PC-3 (cell line): ENCODE measurements around the gene ADM5. TPM values are rescaled to one million over a fixed set of nuclear protein-coding genes. Genes with fewer than 3 reads are reported as not detected.

Source experiments
- ATAC-seq: fragments of 200-7000 bp; cut with Tn5 transposase; 2 replicates; pipeline ENCODE4 v1.9.1; 2020; ENCODE audit warnings: mild to moderate bottlenecking, moderate library complexity
- Bru-seq: library from RNA; stranded (reverse); fragments of 400-500 nt; gene quantifications from one replicate; lab custom pipeline; 2021; lab: Mats Ljungman, UMichigan
- BruChase-seq, 2 experiments: library from RNA; stranded (reverse); fragments of 400-500 nt; gene quantifications; one replicate each; lab custom pipeline; 2021; lab: Mats Ljungman, UMichigan
- BruUV-seq: library from RNA; stranded (reverse); fragments of 400-500 nt; replicated peaks from 2 replicates; lab custom pipeline; 2021; lab: Mats Ljungman, UMichigan
- CTCF ChIA-PET: fragments of 300-600 bp; sonication (Branson Sonifier 250); formaldehyde crosslinking; loops from one replicate; lab custom pipeline; 2022; ENCODE audit warnings: antibody characterized with exemption; lab: Charles Lee
- POLR2A ChIA-PET: fragments of 300-600 bp; sonication (Branson Sonifier 250); formaldehyde crosslinking; loops from one replicate; lab custom pipeline; 2022; ENCODE audit warnings: antibody characterized with exemption; ENCODE audit not compliant: unreplicated experiment; lab: Charles Lee
- DNase-seq: peaks from one replicate; pipeline ENCODE4 v3.0.0-alpha.2; 2015
- H2AFZ ChIP-seq: fragments of 300-600 bp; sonication (generic); 2 replicates; pipeline ENCODE4 v1.6.0; 2016; ENCODE audit warnings: antibody characterized with exemption, low read length
- H3F3A ChIP-seq: fragments of 300-600 bp; sonication (generic); one replicate; pipeline ENCODE4 v1.6.0; 2017; ENCODE audit warnings: antibody characterized with exemption, low read length, control low read depth, mild to moderate bottlenecking; ENCODE audit not compliant: unreplicated experiment
- H3K27ac ChIP-seq: fragments of 300-600 bp; sonication (generic); 2 replicates; pipeline ENCODE4 v1.5.1; 2016; ENCODE audit warnings: mild to moderate bottlenecking, low read length
- H3K27me3 ChIP-seq: fragments of 300-600 bp; sonication (generic); 2 replicates; pipeline ENCODE4 v1.6.1; 2016; ENCODE audit warnings: low read length, mixed read lengths
- H3K36me3 ChIP-seq: fragments of 300-600 bp; sonication (generic); 2 replicates; pipeline ENCODE4 v1.6.1; 2016; ENCODE audit warnings: low read depth, mixed run types, low read length, mixed read lengths
- H3K4me1 ChIP-seq: fragments of 300-600 bp; sonication (generic); 2 replicates; pipeline ENCODE4 v1.5.1; 2016; ENCODE audit warnings: low read length; ENCODE audit not compliant: insufficient read depth
- H3K4me2 ChIP-seq: fragments of 300-600 bp; sonication (generic); 2 replicates; pipeline ENCODE4 v1.6.0; 2016; ENCODE audit warnings: low read length
- H3K4me3 ChIP-seq: fragments of 300-600 bp; sonication (generic); 2 replicates; pipeline ENCODE4 v1.5.1; 2016; ENCODE audit warnings: mild to moderate bottlenecking, low read length, mixed read lengths
- H3K79me2 ChIP-seq: fragments of 300-600 bp; sonication (generic); 2 replicates; pipeline ENCODE4 v1.6.1; 2017; ENCODE audit warnings: low read length, mixed read lengths
- H3K9ac ChIP-seq: fragments of 300-600 bp; sonication (generic); 2 replicates; pipeline ENCODE4 v1.6.0; 2016; ENCODE audit warnings: mild to moderate bottlenecking, low read length
- H3K9me2 ChIP-seq: fragments of 300-600 bp; sonication (generic); replicated peaks from 2 replicates; pipeline ENCODE4 v1.6.1; 2016; ENCODE audit warnings: mixed run types, low read length, mixed read lengths
- H3K9me3 ChIP-seq: fragments of 300-600 bp; sonication (generic); 2 replicates; pipeline ENCODE4 v1.6.1; 2016; ENCODE audit warnings: low read length, mixed read lengths
- H4K20me1 ChIP-seq: fragments of 300-600 bp; sonication (generic); 2 replicates; pipeline ENCODE4 v1.6.1; 2016; ENCODE audit warnings: low read length, mixed read lengths
- CTCF ChIP-seq: fragments of 300-600 bp; sonication (generic); conservative IDR thresholded peaks from 2 replicates; pipeline ENCODE4 v1.5.1; 2017; ENCODE audit warnings: antibody characterized with exemption, low read depth, mild to moderate bottlenecking, low read length
- EZH2 ChIP-seq: fragments of 300-600 bp; sonication (generic); IDR thresholded peaks from one replicate; pipeline ENCODE4 v1.6.1; 2017; ENCODE audit warnings: antibody characterized with exemption, mild to moderate bottlenecking, low read length; ENCODE audit not compliant: unreplicated experiment
- EZH2phosphoT487 ChIP-seq: fragments of 300-600 bp; sonication (generic); IDR thresholded peaks from 2 replicates; pipeline ENCODE4 v1.6.1; 2018; ENCODE audit warnings: mild to moderate bottlenecking, antibody characterized with exemption, low read length, borderline replicate concordance
- intact Hi-C: fragments of 100-400 bp; cut with micrococcal nuclease; formaldehyde crosslinking; loops from 2 replicates; pipeline ENCODE4 v1.9.0; 2023
- long read RNA-seq: library from polyadenylated mRNA; unstranded; transcript quantifications from one replicate; pipeline ENCODE4 v2.0.0, GENCODE V29; 2021; ENCODE audit not compliant: unreplicated experiment
- total RNA-seq: library from RNA; depleted of rRNA; stranded (reverse); fragments of >200 nt; gene quantifications from 2 replicates; pipeline ENCODE4 v1.2.3, GENCODE V29; 2014; rRNA removed

Gene ADM5
- total RNA-seq (5.0 and 6.3 TPM in 2 replicates), Bru-seq, nascent RNA (percentile 55 among the genes with signal in this experiment), BruChase-seq, experiment 1, labeled RNA remaining after a 6-hour chase (percentile 84 among the genes with signal in this experiment), BruChase-seq, experiment 2, labeled RNA remaining after a 2-hour chase (percentile 82 among the genes with signal in this experiment)
- long read RNA-seq, partial matches to known transcripts = 0 of 3 reads
- long read RNA-seq, other reads (novel, unspliced or antisense) = 0 of 3 reads

- H3K9me3 ChIP-seq = no peaks in the 10 kb centered on the region
- peak; percentile 69 for ATAC-seq
- POLR2A ChIA-PET = interaction anchor here (0.6 kb wide), 2 partner anchors 161 to 639 kb away, joined by 3 to 5 read pairs; no protein-coding TSS in a partner anchor
- H3K4me2 ChIP-seq = peak within 1 kb of the TSS; percentile 99
- no peaks in the 10 kb centered on the region for H3K27me3 ChIP-seq
- H3F3A ChIP-seq = no peaks in the 10 kb centered on the region
- no TSS peak for BruUV-seq
- no peak within 1 kb of the TSS for H3K27ac ChIP-seq
- intact Hi-C loops = loop anchor here (2.0 to 5.0 kb wide), 2 partner anchors 77 to 118 kb away; partner anchors contain the start of gene AP2A1
- H3K36me3 ChIP-seq = peaks cover 16% of the 10 kb centered on the region
- H3K9ac ChIP-seq = peak within 1 kb of the TSS; percentile 64
- DNase-seq = peak; percentile 83
- peak within 1 kb of the TSS; percentile 82 for H3K4me3 ChIP-seq
- CTCF ChIA-PET = interaction anchor here (0.6 kb wide), 1 partner anchor 78 kb away, joined by 6 read pairs; no protein-coding TSS in a partner anchor
- H4K20me1 ChIP-seq = peaks cover 14% of the 10 kb centered on the region; the same call in 1 of the 2 replicates
- H3K9me2 ChIP-seq = no peaks in the 10 kb centered on the region
- no peaks in the 10 kb centered on the region for H3K79me2 ChIP-seq
- peaks cover 19% of the 10 kb centered on the region for H3K4me1 ChIP-seq
- peak within 1 kb of the TSS; percentile 85 for H2AFZ ChIP-seq
- TF ChIP-seq CTCF = peak; percentile 94
- no peak for TF ChIP-seq EZH2phosphoT487
These were observed at the start of gene ADM5 for GRCh38 chr19:49689133-49690078. Gene ADM5, plus strand, starts transcription at chr19:49689594. Its CDS starts 244 bp downstream, at chr19:49689838.

GRCh38 chr19:49640113-49640898, 49.1 kb upstream of the ADM5 start, which contains the start of gene RRAS:
Gene RRAS, minus strand, starts transcription at chr19:49640143. Its CDS starts 45 bp downstream, at chr19:49640098.
- peaks cover 3% of the 10 kb centered on the region; the same call in 1 of the 2 replicates for H3K36me3 ChIP-seq
- intact Hi-C loops = loop anchor here (1.0 to 2.0 kb wide), 5 partner anchors 25 to 144 kb away; partner anchors contain the start of genes BCL2L12, IRF3 and RPS11
- DNase-seq (peak; percentile 100), ATAC-seq (peak; percentile 65)
- H2AFZ ChIP-seq = peak within 1 kb of the TSS; percentile 51
- H3K9me3 ChIP-seq = no peaks in the 10 kb centered on the region
- peak within 1 kb of the TSS; percentile 95 for H3K9ac ChIP-seq
- peaks cover 42% of the 10 kb centered on the region for H3K79me2 ChIP-seq
- H3K4me1 ChIP-seq = peaks cover 52% of the 10 kb centered on the region
- H3K27me3 ChIP-seq = no peaks in the 10 kb centered on the region
- H3K9me2 ChIP-seq = no peaks in the 10 kb centered on the region
- peak within 1 kb of the TSS; percentile 96 for H3K4me2 ChIP-seq
- ChIA-PET CTCF (interaction anchor here (0.7 to 1.0 kb wide), 4 partner anchors 36 to 93 kb away, joined by 3 to 4 read pairs (median 4); no protein-coding TSS in a partner anchor), POLR2A (interaction anchor here (0.5 to 1.6 kb wide), 17 partner anchors 22 to 505 kb away, joined by 3 to 21 read pairs (median 4); partner anchors contain the start of genes AP2A1, BCL2L12, IRF3 and NOSIP)
- TF ChIP-seq EZH2phosphoT487 (no peak), EZH2 (no peak), CTCF (no peak)
- no peaks in the 10 kb centered on the region for H4K20me1 ChIP-seq
- H3K4me3 ChIP-seq = peak within 1 kb of the TSS; percentile 75
- peaks cover 3% of the 10 kb centered on the region for H3F3A ChIP-seq
- H3K27ac ChIP-seq = peak within 1 kb of the TSS; percentile 97
- no TSS peak for BruUV-seq
